HG03442 (cell line): Measurements from ENCODE around the gene CYP2A13.
"Not testable (repeated sequence)": the region's sequence is repeated elsewhere in the genome, so short reads cannot be mapped to it uniquely, and the experiment has no call there.

Source experiments
- ATAC-seq: cut with Tn5 transposase; IDR thresholded peaks from one replicate; pipeline ENCODE4 v1.9.1; 2021; ENCODE audit warnings: mild to moderate bottlenecking, moderate library complexity; ENCODE audit not compliant: unreplicated experiment

Gene CYP2A13

GRCh38 chr19:41088151-41088550, at the start of gene CYP2A13:
Gene CYP2A13 (plus strand): TSS chr19:41088451. CDS start chr19:41088472, 21 bp downstream.
- no peak for ATAC-seq

DNA sequence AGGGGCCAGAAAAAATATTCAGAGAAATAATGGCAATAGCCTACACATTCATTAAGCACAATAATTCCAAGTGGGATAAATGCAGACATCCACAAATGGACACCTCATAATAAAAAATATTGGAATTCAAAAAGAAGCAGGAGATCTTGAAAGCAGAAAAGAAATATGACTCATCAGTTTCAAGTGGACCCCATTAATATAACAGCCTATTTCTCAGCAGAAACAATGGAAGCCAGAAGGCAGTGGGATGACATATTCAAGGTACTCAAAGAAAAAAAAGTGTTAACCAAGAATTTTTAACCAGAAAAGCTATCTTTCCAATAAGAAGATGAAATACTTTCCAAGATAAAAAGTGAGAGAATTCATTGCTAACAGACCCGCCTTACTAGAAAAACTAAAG, 48.4 kb upstream of the CYP2A13 start:
- no peak for ATAC-seq

DNA sequence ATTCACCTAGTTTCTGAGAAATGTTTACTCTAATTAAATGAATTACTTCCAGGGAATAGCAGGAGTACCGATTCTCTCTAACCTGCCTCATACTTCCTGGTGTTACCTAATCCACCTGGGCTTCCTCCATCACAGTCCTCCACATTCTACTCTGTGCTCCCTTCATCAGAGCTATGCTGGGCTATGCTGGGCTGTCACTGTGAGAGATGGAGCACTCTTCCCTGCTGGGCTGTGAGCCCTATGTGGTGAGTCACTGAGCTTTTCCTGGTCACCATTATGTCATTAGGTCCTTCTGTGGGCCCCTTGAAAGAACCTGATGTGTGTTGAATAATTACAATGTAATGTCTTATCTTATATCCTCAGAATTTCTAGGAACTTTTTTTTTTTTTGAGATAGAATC, 43.2 kb upstream of the CYP2A13 start:
- ATAC-seq: not testable (repeated sequence)

DNA sequence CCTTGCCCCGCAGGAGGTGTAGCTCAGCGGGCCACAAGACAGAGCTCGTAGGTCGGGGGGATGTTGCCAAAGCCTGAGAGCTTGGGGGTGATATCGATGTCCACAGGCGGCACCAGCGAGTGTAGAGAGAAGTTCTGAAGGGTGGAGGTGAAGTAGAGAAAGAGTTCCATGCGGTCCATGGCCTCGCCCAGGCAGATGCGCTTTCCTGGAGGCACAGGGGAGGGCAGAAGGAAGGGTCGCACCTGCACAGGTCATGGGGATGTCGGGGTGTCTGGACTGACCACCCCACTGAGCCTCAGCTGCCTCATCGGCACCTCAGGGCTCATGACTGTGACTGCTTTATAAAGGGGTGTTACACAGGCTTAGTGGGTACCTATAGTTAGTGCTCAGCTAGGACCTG, 37.8 kb upstream of the CYP2A13 start:
- no peak for ATAC-seq

DNA sequence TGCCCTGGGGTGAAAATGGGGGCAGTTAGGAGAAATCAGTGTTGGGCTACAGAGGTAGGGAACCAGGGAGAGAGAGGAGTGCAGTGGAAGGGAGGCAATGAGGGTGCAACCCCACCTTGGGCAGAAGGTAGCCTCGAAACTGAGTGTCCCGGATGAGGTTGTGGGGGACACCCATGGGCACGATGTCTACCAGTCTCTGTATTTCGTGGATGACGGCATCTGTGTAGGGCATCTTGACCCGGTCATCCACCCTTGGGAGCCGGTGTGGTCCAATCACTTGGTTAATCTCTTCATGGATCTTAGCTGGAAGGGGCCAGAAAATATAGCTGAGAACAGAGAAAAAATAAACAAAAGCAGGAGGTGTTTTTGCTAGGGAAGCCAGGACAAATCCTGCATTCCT, 36.1 kb upstream of the CYP2A13 start:
- ATAC-seq: not testable (repeated sequence)

DNA sequence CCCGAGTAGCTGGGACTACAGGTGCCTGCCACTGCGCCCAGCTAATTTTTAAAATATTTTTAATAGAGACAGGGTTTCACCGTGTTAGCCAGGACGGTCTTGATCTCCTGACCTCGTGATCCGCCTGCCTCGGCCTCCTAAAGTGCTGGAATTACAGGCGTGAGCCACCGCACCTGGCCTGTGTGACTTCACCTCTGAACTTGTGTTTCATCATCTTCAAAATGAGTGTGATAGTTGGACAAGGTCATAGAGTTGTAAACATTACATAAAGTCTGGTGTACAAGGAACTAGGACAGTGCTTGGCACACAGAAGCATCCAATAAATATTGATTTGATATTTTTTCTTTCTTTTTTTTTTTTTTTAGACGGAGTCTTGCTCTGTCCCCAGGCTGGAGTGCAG, 34.9 kb upstream of the CYP2A13 start:
- ATAC-seq: not testable (repeated sequence)

DNA sequence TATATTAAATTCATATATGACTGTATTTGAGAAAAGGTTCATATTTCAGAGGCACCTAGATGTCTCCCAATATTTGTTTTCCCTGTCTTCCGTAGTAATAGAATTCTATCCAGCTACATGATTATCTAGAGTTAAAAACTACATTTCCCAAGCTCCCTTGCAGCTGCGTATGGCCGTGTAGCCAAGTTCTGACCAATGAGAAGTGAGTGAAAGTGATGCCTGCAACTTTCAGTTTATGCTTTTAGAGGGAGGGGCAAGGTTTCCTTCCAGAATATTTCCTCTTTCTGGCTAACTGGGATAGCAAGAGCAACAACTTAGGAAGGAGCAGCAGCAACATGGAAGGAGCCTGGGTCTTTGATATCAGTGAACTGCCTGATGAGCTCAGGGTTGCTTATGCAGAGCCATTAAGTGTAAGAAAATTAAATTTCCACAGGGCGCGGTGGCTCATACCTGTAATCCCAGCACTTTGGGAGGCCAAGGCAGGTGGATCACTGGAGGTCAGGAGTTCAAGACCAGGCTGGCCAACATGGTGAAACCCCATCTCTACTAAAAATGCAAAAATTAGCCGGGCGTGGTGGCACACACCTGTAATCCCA, 23.2 kb upstream of the CYP2A13 start:
- ATAC-seq: no peak

- ATAC-seq: no peak
These were observed 12.0 kb upstream of the CYP2A13 start for GRCh38 chr19:41076286-41076685.

GRCh38 chr19:41083516-41083915, 4.7 kb upstream of the CYP2A13 start:
- ATAC-seq: no peak

GRCh38 chr19:41085748-41086415, 2.4 kb upstream of the CYP2A13 start:
- ATAC-seq: no peak

GRCh38 chr19:41089959-41090358, 1.7 kb downstream of the CYP2A13 start:
- ATAC-seq: no peak

DNA sequence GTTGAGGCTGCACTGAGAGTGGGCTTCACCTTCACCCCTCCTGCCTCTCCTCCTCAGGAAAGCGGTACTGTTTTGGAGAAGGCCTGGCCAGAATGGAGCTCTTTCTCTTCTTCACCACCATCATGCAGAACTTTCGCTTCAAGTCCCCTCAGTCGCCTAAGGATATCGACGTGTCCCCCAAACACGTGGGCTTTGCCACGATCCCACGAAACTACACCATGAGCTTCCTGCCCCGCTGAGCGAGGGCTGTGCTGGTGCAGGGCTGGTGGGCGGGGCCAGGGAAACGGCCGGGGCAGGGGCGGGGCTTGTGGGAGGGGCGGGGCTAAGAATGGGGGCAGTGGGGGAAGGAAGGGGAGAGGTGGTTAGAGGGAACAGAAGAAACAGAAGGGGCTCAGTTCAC, 7.5 kb downstream of the CYP2A13 start:
- no peak for ATAC-seq

DNA sequence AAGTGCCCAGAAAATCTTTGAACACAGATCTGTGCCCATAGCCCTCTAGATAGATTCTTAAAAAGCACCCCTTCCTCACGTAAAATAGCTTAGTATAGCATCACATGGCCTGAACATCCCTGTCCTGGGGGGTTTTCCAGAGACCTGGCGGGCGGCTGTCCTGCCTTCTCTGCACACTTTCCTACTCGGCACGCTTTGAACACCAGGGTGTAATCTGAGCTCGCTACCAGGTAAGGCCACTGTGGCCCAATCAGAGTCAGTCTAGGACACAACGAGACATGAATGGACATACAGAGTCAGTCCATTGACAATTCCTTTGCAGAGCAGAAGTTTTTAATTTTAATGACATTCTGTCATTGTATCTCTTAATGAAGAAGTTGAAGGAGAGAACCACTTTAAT, 8.1 kb downstream of the CYP2A13 start:
- ATAC-seq: no peak

DNA sequence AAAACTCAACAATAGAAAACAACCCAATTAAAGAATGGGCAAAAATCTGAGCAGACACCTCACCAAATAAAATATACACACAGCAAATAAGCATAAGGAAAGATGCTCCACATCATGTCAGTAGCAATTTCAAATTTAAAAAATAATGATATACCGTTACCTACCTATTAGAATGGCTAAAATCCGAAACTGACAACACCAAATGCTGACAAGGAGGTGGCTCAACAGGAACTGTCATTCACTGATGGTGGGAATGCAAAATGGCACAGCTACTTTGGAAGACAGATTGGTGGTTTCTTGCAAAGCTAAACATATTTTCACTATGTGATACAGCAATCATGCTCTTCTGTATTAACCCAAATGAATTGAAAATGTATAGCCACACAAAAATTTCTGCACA, 9.1 kb downstream of the CYP2A13 start:
- no peak for ATAC-seq

DNA sequence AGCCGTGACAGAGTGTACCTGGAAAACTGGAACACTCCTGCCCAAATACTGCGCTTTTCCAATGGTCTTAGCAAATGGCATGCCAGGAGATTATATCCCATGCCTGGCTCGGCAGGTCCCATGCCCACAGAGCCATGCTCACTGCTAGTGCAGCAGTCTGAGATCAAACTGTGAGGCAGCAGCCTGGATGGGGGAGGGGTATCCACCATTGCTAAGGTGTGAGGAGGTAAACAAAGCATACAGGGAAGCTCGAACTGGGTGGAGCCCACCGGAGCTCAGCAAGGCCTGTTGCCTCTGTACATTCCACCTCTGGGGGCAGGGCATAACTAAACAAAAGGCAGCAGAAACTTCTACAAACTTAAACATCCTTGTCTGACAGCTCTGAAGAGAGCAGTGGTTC, 10.5 kb downstream of the CYP2A13 start:
- ATAC-seq: no peak

GRCh38 chr19:41102210-41102609, 14.0 kb downstream of the CYP2A13 start:
- ATAC-seq: not testable (repeated sequence)

GRCh38 chr19:41106177-41106576, 17.9 kb downstream of the CYP2A13 start:
- ATAC-seq: no peak

DNA sequence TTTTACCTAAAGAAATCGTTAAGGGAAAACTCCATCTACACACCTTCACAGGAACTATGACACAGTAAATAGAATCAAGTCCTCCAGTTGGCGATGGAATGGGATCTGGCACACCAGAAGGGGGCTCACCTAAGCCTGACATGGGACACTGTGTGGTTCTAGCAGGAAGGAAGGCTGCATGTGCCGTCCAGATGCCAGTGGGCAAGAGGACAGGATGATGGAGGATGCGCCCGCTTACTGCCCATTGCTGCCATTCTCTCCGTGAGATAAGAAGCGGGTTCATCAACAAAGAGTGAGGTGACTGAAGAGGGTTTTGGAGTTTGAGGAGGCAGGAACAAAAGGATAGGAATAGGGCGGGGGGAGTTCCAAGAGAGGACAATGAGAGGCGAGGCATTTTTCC, 23.0 kb downstream of the CYP2A13 start:
- no peak for ATAC-seq

DNA sequence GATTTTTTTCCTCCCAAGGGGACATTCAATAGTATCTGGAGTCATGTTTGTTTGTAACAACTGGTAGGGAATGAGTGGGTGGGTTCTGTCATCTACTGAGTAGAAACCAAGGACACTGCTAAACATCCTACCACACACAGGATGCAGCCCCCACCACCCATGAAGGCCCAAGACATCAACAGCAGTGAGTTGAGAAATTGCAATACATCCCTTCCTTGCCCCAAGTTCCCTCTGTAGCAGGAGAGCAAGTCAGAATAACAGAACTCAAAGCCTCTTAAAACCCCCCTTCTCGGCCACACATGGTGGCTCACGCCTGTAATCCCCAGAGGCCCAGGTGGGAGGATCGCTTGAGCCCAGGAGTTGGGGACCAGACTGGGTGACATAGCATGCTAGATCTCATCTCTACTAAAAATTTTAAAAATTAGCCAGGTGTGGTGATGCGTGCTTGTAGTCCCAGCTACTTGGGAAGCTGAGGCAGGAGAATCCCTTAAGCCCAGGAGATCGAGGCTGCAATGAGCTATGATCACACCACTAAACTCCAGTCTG, 23.6 kb downstream of the CYP2A13 start:
- no peak for ATAC-seq

DNA sequence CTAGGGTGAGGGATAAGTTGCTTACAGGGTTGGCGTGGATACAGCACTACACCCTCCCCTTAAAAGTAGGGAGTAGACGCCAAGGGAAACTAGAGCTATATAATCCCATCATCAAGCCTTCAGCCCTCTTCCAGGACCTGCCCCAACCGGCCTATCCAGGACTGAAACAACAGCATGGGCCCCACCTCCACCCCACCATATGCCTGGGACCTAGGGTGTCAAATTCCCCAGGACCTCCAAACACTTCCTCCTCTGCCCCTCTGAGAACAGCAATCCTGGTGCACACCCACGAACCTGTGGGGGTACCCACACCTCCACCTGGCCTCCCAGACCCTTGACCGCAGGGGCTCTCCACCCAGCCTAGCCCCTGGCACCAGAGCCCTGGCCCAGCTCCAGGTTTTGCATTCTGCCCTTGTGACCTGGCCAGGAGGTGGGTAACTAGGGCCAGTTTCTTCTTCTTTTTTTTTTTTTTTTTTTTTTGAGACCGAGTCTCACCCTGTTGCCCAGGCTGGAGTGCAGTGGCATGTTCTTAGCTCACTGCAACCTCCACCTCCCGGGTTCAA, 24.6 kb downstream of the CYP2A13 start:
- no peak for ATAC-seq

- ATAC-seq: no peak
These were observed 25.9 kb downstream of the CYP2A13 start, which contains the start of gene CYP2F1 for GRCh38 chr19:41114132-41114531. Gene CYP2F1 (plus strand): TSS chr19:41114432. CDS start chr19:41116189, 1,757 bp downstream.

- ATAC-seq: no peak
These were observed 28.0 kb downstream of the CYP2A13 start for GRCh38 chr19:41116261-41116660.
